ENCODE data around the gene PTPRC. TPM values are rescaled to one million over a fixed set of nuclear protein-coding genes. Genes with fewer than 3 reads are reported as not detected.

Gene PTPRC, protein sequence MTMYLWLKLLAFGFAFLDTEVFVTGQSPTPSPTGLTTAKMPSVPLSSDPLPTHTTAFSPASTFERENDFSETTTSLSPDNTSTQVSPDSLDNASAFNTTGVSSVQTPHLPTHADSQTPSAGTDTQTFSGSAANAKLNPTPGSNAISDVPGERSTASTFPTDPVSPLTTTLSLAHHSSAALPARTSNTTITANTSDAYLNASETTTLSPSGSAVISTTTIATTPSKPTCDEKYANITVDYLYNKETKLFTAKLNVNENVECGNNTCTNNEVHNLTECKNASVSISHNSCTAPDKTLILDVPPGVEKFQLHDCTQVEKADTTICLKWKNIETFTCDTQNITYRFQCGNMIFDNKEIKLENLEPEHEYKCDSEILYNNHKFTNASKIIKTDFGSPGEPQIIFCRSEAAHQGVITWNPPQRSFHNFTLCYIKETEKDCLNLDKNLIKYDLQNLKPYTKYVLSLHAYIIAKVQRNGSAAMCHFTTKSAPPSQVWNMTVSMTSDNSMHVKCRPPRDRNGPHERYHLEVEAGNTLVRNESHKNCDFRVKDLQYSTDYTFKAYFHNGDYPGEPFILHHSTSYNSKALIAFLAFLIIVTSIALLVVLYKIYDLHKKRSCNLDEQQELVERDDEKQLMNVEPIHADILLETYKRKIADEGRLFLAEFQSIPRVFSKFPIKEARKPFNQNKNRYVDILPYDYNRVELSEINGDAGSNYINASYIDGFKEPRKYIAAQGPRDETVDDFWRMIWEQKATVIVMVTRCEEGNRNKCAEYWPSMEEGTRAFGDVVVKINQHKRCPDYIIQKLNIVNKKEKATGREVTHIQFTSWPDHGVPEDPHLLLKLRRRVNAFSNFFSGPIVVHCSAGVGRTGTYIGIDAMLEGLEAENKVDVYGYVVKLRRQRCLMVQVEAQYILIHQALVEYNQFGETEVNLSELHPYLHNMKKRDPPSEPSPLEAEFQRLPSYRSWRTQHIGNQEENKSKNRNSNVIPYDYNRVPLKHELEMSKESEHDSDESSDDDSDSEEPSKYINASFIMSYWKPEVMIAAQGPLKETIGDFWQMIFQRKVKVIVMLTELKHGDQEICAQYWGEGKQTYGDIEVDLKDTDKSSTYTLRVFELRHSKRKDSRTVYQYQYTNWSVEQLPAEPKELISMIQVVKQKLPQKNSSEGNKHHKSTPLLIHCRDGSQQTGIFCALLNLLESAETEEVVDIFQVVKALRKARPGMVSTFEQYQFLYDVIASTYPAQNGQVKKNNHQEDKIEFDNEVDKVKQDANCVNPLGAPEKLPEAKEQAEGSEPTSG (N-terminal part only)
- 0.38 and 0.86 TPM in 2 replicates for total RNA-seq (2014; rRNA removed; shearing (Covaris generic))
- 0.66 and 0.70 TPM in 2 replicates for polyA plus RNA-seq (2016; fragmentation: Nextera tagmentation; extraction: Ambion mirVana)

DNA sequence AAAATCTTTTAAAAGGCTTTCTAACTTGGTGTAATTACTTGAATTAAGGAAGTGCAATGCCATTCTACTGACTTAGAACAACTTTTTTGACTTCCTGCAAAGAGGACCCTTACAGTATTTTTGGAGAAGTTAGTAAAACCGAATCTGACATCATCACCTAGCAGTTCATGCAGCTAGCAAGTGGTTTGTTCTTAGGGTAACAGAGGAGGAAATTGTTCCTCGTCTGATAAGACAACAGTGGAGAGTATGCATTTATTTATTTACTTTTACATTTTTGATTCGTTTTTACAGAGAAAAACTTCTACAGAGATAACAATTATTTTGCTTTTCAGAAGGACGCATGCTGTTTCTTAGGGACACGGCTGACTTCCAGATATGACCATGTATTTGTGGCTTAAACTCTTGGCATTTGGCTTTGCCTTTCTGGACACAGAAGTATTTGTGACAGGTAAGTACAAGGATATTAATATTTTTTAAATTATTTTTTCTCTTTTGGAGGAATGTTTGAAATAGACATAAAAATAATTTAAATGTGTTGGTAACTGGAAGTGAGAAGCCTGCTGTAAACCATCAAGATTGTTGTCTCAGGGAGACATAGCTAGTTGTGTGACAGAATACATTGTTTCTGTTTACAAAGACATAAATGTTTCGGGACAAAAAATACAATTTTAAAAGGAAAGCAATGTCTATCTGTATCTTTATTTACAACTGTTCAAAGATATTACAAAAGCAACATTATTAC lies at the start of gene PTPRC:
PTPRC (plus strand) TSS at position 147 of the 742 bp plus-strand sequence; CDS start at position 376, 229 bp downstream.
- Histone ChIP-seq H3K79me2 (ENCODE audit: insufficient read depth) (no peaks in the 10 kb centered on the region), H3F3A (ENCODE audit: insufficient read depth) (no peaks in the 10 kb centered on the region), H3K4me2 (ENCODE audit: unreplicated experiment) (no peak within 1 kb of the TSS), H3K36me3 (ENCODE audit: low read depth) (no peaks in the 10 kb centered on the region), H2AFZ (peak within 1 kb of the TSS; percentile 51; the same call in 1 of the 2 replicates), H3K9ac (no peak within 1 kb of the TSS), H3K27ac (no peak within 1 kb of the TSS), H3K9me2 (ENCODE audit: insufficient read depth) (no peaks in the 10 kb centered on the region), H3K9me3 (ENCODE audit: low read depth) (no peaks in the 10 kb centered on the region), H3K4me1 (ENCODE audit: insufficient read depth) (peaks cover 8% of the 10 kb centered on the region), H3K27me3 (replicated peaks; ENCODE audit: insufficient read depth) (no peaks in the 10 kb centered on the region), H3K4me3 (no peak within 1 kb of the TSS), H4K20me1 (ENCODE audit: insufficient read depth) (no peaks in the 10 kb centered on the region)
- in situ Hi-C loops (cut with MboI) = no loop called here
- WGBS, 2 experiments (ENCODE audit: low coverage in 1 of 2, low lambda C conversion rate in 2 of 2, missing lambda C conversion rate in 2 of 2) = 61 to 66% methylated on average over 6 of the region's 6 CpGs
- no peak for DNase-seq
- TF ChIP-seq EZH2 (IDR thresholded peaks at IDR 0.05; ENCODE audit: insufficient read depth, poor library complexity, severe bottlenecking) (no peak), EZH2phosphoT487 (IDR thresholded peaks at IDR 0.05; ENCODE audit: insufficient read depth, low read depth) (no peak)

DNA sequence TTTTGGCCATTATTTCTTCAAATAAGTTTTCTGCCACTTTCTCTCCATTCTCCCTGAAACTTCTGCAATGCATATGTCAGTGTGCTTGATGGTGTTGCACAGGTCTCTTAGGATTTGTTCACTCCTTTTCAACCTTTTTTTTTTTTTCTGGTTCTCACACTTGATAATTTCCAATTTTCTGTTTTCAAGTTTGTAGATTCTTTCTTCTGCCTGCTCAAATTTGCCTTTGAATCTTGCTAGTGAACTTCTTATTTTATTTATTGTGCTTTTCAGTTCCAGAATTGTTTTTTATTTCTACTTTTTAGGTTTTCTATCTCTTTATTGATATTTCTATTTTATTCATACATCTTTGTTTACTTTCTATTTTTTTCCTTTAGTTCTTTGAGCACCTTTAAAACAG lies 48.4 kb upstream of the PTPRC start:
- no peaks in the 10 kb centered on the region for H3F3A ChIP-seq (ENCODE audit: insufficient read depth)
- peaks cover 9% of the 10 kb centered on the region for H3K9me3 ChIP-seq (ENCODE audit: low read depth)
- no peak overlapping the region for H2AFZ ChIP-seq
- no peaks in the 10 kb centered on the region for H4K20me1 ChIP-seq (ENCODE audit: insufficient read depth)
- no peaks in the 10 kb centered on the region for H3K4me1 ChIP-seq (ENCODE audit: insufficient read depth)
- DNase-seq = no peak
- H3K4me2 ChIP-seq (ENCODE audit: unreplicated experiment) = no peak overlapping the region
- H3K27ac ChIP-seq = no peak overlapping the region
- TF ChIP-seq EZH2phosphoT487 (IDR thresholded peaks at IDR 0.05; ENCODE audit: insufficient read depth, low read depth) = no peak
- no peak for TF ChIP-seq EZH2 (IDR thresholded peaks at IDR 0.05; ENCODE audit: insufficient read depth, poor library complexity, severe bottlenecking)
- no peak overlapping the region for H3K9ac ChIP-seq
- no peaks in the 10 kb centered on the region for H3K9me2 ChIP-seq (ENCODE audit: insufficient read depth)
- no peaks in the 10 kb centered on the region for H3K36me3 ChIP-seq (ENCODE audit: low read depth)
- no peaks in the 10 kb centered on the region for H3K27me3 ChIP-seq (replicated peaks; ENCODE audit: insufficient read depth)
- no peaks in the 10 kb centered on the region for H3K79me2 ChIP-seq (ENCODE audit: insufficient read depth)
- H3K4me3 ChIP-seq = no peak overlapping the region
- in situ Hi-C loops (cut with MboI) = no loop called here

DNA sequence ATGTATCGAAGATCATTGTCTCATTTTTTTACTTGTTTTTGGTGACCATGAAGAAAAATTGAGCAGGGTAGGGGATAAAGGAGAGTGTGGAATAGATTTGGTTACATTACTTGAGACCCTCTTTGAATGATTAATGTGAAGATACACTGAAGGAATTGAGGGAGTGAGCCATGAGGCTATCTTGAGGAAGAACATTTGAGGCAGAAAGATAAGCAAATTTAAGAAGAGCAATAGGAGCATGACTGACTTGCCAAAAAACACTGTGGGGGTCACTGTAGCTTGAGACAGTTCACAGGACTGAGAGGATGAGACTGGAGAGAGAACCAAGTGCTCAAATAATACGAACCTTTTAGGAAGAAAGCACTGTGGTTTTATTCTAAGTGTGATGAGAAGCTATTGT lies 43.1 kb upstream of the PTPRC start:
- H3K36me3 ChIP-seq (ENCODE audit: low read depth) = no peaks in the 10 kb centered on the region
- no peak overlapping the region for H3K4me3 ChIP-seq
- in situ Hi-C loops (cut with MboI) = no loop called here
- TF ChIP-seq EZH2phosphoT487 (IDR thresholded peaks at IDR 0.05; ENCODE audit: insufficient read depth, low read depth) (no peak), EZH2 (IDR thresholded peaks at IDR 0.05; ENCODE audit: insufficient read depth, poor library complexity, severe bottlenecking) (no peak)
- H2AFZ ChIP-seq = peak overlapping the region; percentile 1; the same call in 1 of the 2 replicates
- H3K79me2 ChIP-seq (ENCODE audit: insufficient read depth) = no peaks in the 10 kb centered on the region
- H3K9me2 ChIP-seq (ENCODE audit: insufficient read depth) = no peaks in the 10 kb centered on the region
- no peaks in the 10 kb centered on the region for H4K20me1 ChIP-seq (ENCODE audit: insufficient read depth)
- DNase-seq = no peak
- peaks cover 2% of the 10 kb centered on the region for H3K9me3 ChIP-seq (ENCODE audit: low read depth)
- no peak overlapping the region for H3K9ac ChIP-seq
- peaks cover 11% of the 10 kb centered on the region for H3K4me1 ChIP-seq (ENCODE audit: insufficient read depth)
- H3F3A ChIP-seq (ENCODE audit: insufficient read depth) = no peaks in the 10 kb centered on the region
- 81 to 86% methylated on average over 2 of the region's 2 CpGs for WGBS, 2 experiments (ENCODE audit: low coverage in 1 of 2, low lambda C conversion rate in 2 of 2, missing lambda C conversion rate in 2 of 2)
- H3K4me2 ChIP-seq (ENCODE audit: unreplicated experiment) = no peak overlapping the region
- no peaks in the 10 kb centered on the region for H3K27me3 ChIP-seq (replicated peaks; ENCODE audit: insufficient read depth)
- H3K27ac ChIP-seq = no peak overlapping the region

Measured in GM23248 (cell line).